Neural cell (in vitro differentiated cells): ENCODE data around the gene DPEP2. TPM values are rescaled to one million over a fixed set of nuclear protein-coding genes. Genes with fewer than 3 reads are reported as not detected.
"Not testable (repeated sequence)": the region's sequence is repeated elsewhere in the genome, so short reads cannot be mapped to it uniquely, and the experiment has no call there.

Experiments
- H2AFZ ChIP-seq: fragments of 200-600, 300-800 bp; sonication (generic), shearing (Covaris generic); 2 replicates; pipeline ENCODE4 v1.6.0; 2014; ENCODE audit warnings: low read depth, mild to moderate bottlenecking, antibody characterized with exemption, low read length, moderate library complexity
- H3F3A ChIP-seq: fragments of 200-600 bp; shearing (Covaris generic); 2 replicates; pipeline ENCODE4 v1.6.1; 2016; ENCODE audit warnings: mild to moderate bottlenecking, moderate library complexity, mixed read lengths, antibody characterized with exemption, low read length; ENCODE audit not compliant: insufficient read depth, poor library complexity, severe bottlenecking
- H3K27ac ChIP-seq: fragments of 200-600, 300-800 bp; sonication (generic), shearing (Covaris generic); 2 replicates; pipeline ENCODE4 v1.5.1; 2014; ENCODE audit warnings: mild to moderate bottlenecking, low read length, moderate library complexity
- H3K27me3 ChIP-seq: fragments of 300-800, 200-600 bp; sonication (generic), shearing (Covaris generic); 2 replicates; pipeline ENCODE4 v1.6.0; 2014; ENCODE audit warnings: mild to moderate bottlenecking, low read depth, low read length, moderate library complexity; ENCODE audit not compliant: insufficient read depth
- H3K36me3 ChIP-seq: fragments of 300-800, 200-600 bp; sonication (generic), shearing (Covaris generic); 2 replicates; pipeline ENCODE4 v1.5.1; 2014; ENCODE audit warnings: mild to moderate bottlenecking, antibody characterized with exemption, low read length, moderate library complexity; ENCODE audit not compliant: insufficient read depth
- H3K4me2 ChIP-seq: fragments of 300-800, 200-600 bp; sonication (generic), shearing (Covaris generic); 2 replicates; pipeline ENCODE4 v1.6.0; 2014; ENCODE audit warnings: mild to moderate bottlenecking, low read length
- H3K4me3 ChIP-seq: fragments of 300-800, 200-600 bp; sonication (generic), shearing (Covaris generic); 2 replicates; pipeline ENCODE4 v1.5.1; 2014; ENCODE audit warnings: mild to moderate bottlenecking, low read length, moderate library complexity
- H3K79me2 ChIP-seq: fragments of 200-600 bp; shearing (Covaris generic); replicated peaks from 2 replicates; pipeline ENCODE4 v1.6.0; 2014; ENCODE audit warnings: mild to moderate bottlenecking, low read length, moderate library complexity; ENCODE audit not compliant: insufficient read depth
- H3K9ac ChIP-seq: fragments of 300-800, 200-600 bp; sonication (generic), shearing (Covaris generic); 2 replicates; pipeline ENCODE4 v1.6.1; 2016; ENCODE audit warnings: mild to moderate bottlenecking, low read length, mixed read lengths
- H3K9me2 ChIP-seq: fragments of 200-600 bp; shearing (Covaris generic); 2 replicates; pipeline ENCODE4 v1.6.1; 2016; ENCODE audit warnings: mild to moderate bottlenecking, low read length, mixed read lengths; ENCODE audit not compliant: insufficient read depth
- H3K9me3 ChIP-seq: fragments of 200-600, 300-800 bp; sonication (generic), shearing (Covaris generic); 2 replicates; pipeline ENCODE4 v1.6.1; 2016; ENCODE audit warnings: mild to moderate bottlenecking, mixed run types, low read length, moderate library complexity, mixed read lengths
- H4K20me1 ChIP-seq: fragments of 200-600 bp; shearing (Covaris generic); 2 replicates; pipeline ENCODE4 v1.6.1; 2016; ENCODE audit warnings: mild to moderate bottlenecking, mixed run types; ENCODE audit not compliant: insufficient read depth
- SMC3 ChIP-seq: fragments of 450-650 bp; conservative IDR thresholded peaks from 2 replicates; pipeline ENCODE4 v1.6.1; 2014; ENCODE audit warnings: antibody characterized with exemption, mild to moderate bottlenecking, moderate library complexity; ENCODE audit not compliant: poor library complexity
- polyA plus RNA-seq: library from polyadenylated mRNA; depleted of rRNA; stranded (reverse); fragments of >200 nt; gene quantifications from 2 replicates; pipeline ENCODE4 v1.2.3, GENCODE V29; 2014
- small RNA-seq, 3 experiments: library from RNA; depleted of rRNA; stranded (forward); fragments of <200 nt; gene quantifications; one replicate each; pipeline ENCODE3, GENCODE V24; 2012
- TF ChIP-seq, protein P1 (sequence below): fragments of 450-650 bp; IDR thresholded peaks from 2 replicates; pipeline ENCODE4 v1.5.1; 2014; ENCODE audit warnings: antibody characterized with exemption, mild to moderate bottlenecking, moderate library complexity; ENCODE audit not compliant: poor library complexity, severe bottlenecking

DPEP2 gene
- polyA plus RNA-seq, 1 donor from 2014 or later, result not detected

DNA sequence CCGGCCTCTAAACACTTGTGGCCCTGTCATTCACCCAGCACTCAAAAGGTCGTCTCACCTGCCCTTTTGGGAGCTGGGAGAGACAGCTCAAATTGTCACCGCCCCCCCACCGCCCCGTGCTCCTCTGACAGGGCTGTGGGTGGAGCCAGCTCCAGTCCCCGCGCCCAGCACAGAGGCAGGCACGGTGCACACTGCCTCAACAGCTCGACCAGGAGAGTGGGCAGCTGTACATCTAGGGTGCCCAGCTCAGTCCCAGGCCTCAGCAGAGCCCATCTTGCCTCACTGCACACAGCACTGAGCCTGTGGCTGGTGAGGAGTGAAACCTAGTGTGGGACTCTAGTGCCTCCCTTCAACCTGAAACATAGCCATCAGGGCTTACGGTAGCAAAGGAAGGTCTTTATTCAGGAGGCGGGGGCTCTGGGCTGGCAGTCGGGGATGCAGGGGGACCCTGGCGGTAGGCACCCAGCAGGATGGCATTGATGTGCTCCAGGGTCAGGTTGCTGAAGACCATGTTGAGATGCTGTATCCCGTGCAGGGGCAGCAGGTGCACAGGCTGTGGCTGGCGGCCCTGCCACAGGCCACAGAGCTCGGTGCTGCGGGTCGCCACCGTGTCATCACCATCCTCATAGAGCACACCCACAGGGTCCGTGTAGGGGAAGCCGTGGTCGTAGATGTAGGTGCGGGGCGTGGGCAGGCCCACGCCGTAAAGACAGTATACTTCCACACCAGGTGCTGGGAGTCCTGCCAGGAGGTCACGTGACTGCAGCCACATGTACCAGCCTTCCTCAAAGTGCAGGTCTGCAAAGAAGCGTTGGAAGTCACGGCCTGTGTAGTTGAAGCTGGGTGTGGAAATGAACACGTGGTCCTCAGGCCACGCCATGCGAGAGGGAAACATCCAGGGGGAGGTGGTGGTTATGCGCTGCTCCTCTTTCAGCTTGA lies 59.5 kb downstream of the DPEP2 start:
- Histone ChIP-seq H3K27ac (no peak overlapping the region), H3F3A (no peaks in the 10 kb centered on the region), H3K9ac (no peak overlapping the region), H3K4me3 (no peak overlapping the region), H2AFZ (no peak overlapping the region), H3K9me2 (no peaks in the 10 kb centered on the region), H3K27me3 (no peaks in the 10 kb centered on the region), H4K20me1 (no peaks in the 10 kb centered on the region), H3K79me2 (no peaks in the 10 kb centered on the region), H3K4me2 (no peak overlapping the region), H3K9me3 (no peaks in the 10 kb centered on the region), H3K36me3 (no peaks in the 10 kb centered on the region)
- no peak for TF ChIP-seq SMC3
- TF ChIP-seq, protein P1, sequence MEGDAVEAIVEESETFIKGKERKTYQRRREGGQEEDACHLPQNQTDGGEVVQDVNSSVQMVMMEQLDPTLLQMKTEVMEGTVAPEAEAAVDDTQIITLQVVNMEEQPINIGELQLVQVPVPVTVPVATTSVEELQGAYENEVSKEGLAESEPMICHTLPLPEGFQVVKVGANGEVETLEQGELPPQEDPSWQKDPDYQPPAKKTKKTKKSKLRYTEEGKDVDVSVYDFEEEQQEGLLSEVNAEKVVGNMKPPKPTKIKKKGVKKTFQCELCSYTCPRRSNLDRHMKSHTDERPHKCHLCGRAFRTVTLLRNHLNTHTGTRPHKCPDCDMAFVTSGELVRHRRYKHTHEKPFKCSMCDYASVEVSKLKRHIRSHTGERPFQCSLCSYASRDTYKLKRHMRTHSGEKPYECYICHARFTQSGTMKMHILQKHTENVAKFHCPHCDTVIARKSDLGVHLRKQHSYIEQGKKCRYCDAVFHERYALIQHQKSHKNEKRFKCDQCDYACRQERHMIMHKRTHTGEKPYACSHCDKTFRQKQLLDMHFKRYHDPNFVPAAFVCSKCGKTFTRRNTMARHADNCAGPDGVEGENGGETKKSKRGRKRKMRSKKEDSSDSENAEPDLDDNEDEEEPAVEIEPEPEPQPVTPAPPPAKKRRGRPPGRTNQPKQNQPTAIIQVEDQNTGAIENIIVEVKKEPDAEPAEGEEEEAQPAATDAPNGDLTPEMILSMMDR, result no peak

DNA sequence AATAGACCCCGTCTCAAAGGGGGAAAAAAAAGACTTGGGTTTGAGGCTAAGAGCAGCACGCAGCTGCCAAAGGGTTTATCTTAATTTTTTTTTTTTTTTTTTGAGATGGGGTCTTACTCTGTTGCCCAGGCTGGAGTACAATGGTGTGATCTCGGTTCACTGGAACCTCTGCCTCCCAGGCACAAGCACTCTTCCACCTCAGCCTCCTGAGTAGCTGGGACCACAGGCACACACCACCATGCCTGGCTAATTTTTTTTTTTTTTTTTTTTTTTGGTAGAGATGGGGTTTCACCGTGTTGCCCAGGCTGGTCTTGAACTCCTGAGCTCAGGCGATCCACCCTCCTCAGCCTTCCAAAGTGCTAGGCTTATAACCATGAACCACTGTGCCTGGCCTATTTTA lies 61.6 kb downstream of the DPEP2 start:
- not testable (repeated sequence) for H3F3A ChIP-seq, H3K9me2 ChIP-seq, H4K20me1 ChIP-seq, H3K36me3 ChIP-seq, H3K9ac ChIP-seq, H3K4me3 ChIP-seq, H3K4me2 ChIP-seq, H3K79me2 ChIP-seq, H2AFZ ChIP-seq, H3K9me3 ChIP-seq, H3K27ac ChIP-seq, H3K27me3 ChIP-seq

Small RNA genes within 50 kb of the gene (small RNA-seq; reads per million reads assigned to genes)
- gene RNU6-359P, result 0 to 0.39 (median 0.16) reads per million in 3 experiments

Other genes with a start within 250 kb of the DPEP2 start
- gene RANBP10, start 192.9 kb downstream of the DPEP2 start, polyA plus RNA-seq, result 10.9 and 15.4 TPM in 2 replicates
- gene TSNAXIP1, start 192.6 kb downstream of the DPEP2 start, polyA plus RNA-seq, result 24.2 and 31.0 TPM in 2 replicates
- 42.6 and 50.7 TPM in 2 replicates for gene THAP11, start 157.2 kb downstream of the DPEP2 start, polyA plus RNA-seq
- 98.6 and 144 TPM in 2 replicates for gene NUTF2, start 152.6 kb downstream of the DPEP2 start, polyA plus RNA-seq
- 104 and 135 TPM in 2 replicates for gene CENPT, start 151.8 kb downstream of the DPEP2 start, polyA plus RNA-seq
- gene EDC4, start 126.4 kb downstream of the DPEP2 start, polyA plus RNA-seq, result 66.0 and 81.7 TPM in 2 replicates
- 2.2 TPM in 1 of 2 replicates, not detected in the other for gene NRN1L, start 114.6 kb downstream of the DPEP2 start, polyA plus RNA-seq
- gene PSKH1, start 106.2 kb downstream of the DPEP2 start, polyA plus RNA-seq, result 3.8 and 8.1 TPM in 2 replicates
- 3.2 and 3.8 TPM in 2 replicates for gene CTRL, start 67.6 kb downstream of the DPEP2 start, polyA plus RNA-seq
- 33.6 and 46.4 TPM in 2 replicates for gene PSMB10, start 62.6 kb downstream of the DPEP2 start, polyA plus RNA-seq
- 0.32 TPM in 1 of 2 replicates, not detected in the other for gene LCAT, start 55.4 kb downstream of the DPEP2 start, polyA plus RNA-seq
- gene SLC12A4, start 30.8 kb downstream of the DPEP2 start, polyA plus RNA-seq, result 0.11 TPM in 1 of 2 replicates, not detected in the other
- gene DPEP3, start 19.0 kb downstream of the DPEP2 start, polyA plus RNA-seq, result not detected in 2 replicates
- not detected in 2 replicates for gene DPEP2NB, start 16.4 kb upstream of the DPEP2 start, polyA plus RNA-seq
- gene DDX28, start 23.7 kb upstream of the DPEP2 start, polyA plus RNA-seq, result 13.9 and 18.0 TPM in 2 replicates
- 22.4 and 22.8 TPM in 2 replicates for gene DUS2, start 23.8 kb upstream of the DPEP2 start, polyA plus RNA-seq
- 5.6 and 6.2 TPM in 2 replicates for gene NFATC3, start 85.9 kb upstream of the DPEP2 start, polyA plus RNA-seq
- not detected in 2 replicates for gene ESRP2, start 236.6 kb upstream of the DPEP2 start, polyA plus RNA-seq
- gene PLA2G15, start 245.9 kb upstream of the DPEP2 start, polyA plus RNA-seq, result 19.6 and 28.0 TPM in 2 replicates